Stimulated activated CD4-positive, alpha-beta T cell treated with anti-CD3 and anti-CD28 coated beads, Interleukin-12 subunit alpha, Interleukin-12 subunit beta, amount 100 ng/mL, for 48 hours (primary cell): ENCODE data around the gene INAVA.
"Not testable (repeated sequence)": the region's sequence is repeated elsewhere in the genome, so short reads cannot be mapped to it uniquely, and the experiment has no call there.

Experiments used
- DNase-seq, 3 donors: peaks; one replicate each; pipeline ENCODE4 v3.0.0-alpha.2; 2020; ENCODE audit warnings: low read depth in 2 of 3, low spot score in 1 of 3

Gene INAVA

GRCh38 chr1:200962151-200962550 is 67.5 kb downstream of the INAVA start:
- DNase-seq = not testable (repeated sequence)

GRCh38 chr1:200962631-200963030 is 67.9 kb downstream of the INAVA start:
- no peak for DNase-seq

GRCh38 chr1:200963076-200963475 is 68.4 kb downstream of the INAVA start:
- DNase-seq = no peak

GRCh38 chr1:200963888-200964287 is 69.2 kb downstream of the INAVA start:
- DNase-seq = not testable (repeated sequence)
